GM19023 (cell line): ENCODE results near the gene EPC2.
"Not testable (repeated sequence)": the region's sequence is repeated elsewhere in the genome, so short reads cannot be mapped to it uniquely, and the experiment has no call there.

ENCODE experiments used
- ATAC-seq: cut with Tn5 transposase; IDR thresholded peaks from one replicate; pipeline ENCODE4 v1.9.1; 2021; ENCODE audit warnings: mild to moderate bottlenecking, moderate library complexity; ENCODE audit not compliant: unreplicated experiment

Gene EPC2

DNA sequence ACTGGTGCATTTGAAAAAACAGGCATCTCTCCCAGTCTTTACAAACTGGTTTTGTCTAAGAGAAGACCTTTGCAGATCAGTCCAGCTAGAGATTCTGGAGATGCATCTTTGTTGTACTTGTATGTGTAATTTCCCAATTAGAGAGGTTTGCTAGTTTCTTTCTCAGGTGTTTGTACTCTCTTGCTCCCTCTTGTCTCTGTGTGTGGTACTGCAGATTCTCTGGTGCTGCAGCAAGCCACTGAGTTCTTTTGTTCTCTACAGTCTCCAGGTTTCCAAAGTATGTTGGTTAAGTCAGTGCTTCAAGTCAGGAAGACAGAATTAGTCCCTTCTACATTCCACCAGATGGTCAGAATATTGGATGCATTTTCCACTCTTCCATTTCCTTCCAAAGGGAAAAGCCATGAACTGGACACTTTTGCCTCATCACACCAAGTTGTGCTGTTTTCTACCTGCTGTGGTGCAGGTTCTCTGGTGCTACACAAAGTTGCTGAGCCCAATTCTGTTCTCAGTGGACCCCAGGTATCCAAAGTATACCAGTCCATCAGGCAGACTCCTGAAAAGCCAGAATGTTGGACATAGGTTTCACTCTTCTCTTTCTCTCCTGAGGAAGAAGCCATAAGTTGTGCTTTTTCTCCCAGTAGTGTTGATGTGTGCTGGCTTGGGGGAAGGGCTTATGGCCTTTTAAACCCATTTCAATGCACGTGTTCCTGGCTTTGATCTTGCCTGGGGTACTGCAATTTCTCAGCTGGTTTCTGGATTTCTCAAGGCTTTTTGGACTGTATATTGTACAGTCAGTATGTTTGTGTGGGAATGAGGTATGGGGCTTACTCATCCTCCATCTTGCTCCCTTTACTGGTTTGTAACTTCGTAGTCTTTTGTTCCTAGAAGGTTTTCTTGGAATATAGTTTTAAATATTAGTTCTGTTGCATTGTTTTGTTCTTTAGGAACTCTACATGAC is 29.8 kb downstream of the EPC2 start:
- ATAC-seq, result no peak

DNA sequence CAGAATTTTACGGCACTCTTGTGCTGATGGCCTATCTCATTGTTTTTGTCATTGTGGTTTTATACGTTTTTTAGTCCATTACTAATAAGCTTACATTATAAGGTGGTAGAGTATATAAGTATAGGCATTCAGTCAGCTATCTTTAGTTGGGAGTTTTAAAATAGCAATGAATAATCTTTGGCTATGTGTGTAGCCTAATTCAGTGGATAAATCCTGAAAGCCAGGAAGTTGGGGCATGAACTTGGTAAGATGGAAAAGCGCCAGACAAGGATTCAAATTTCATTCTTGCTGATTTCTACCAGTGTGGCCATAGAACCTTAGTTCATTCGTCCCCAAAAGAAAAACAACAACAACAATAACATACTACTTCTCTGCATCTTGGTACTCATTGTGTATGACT is 31.2 kb downstream of the EPC2 start:
- ATAC-seq, result no peak

DNA sequence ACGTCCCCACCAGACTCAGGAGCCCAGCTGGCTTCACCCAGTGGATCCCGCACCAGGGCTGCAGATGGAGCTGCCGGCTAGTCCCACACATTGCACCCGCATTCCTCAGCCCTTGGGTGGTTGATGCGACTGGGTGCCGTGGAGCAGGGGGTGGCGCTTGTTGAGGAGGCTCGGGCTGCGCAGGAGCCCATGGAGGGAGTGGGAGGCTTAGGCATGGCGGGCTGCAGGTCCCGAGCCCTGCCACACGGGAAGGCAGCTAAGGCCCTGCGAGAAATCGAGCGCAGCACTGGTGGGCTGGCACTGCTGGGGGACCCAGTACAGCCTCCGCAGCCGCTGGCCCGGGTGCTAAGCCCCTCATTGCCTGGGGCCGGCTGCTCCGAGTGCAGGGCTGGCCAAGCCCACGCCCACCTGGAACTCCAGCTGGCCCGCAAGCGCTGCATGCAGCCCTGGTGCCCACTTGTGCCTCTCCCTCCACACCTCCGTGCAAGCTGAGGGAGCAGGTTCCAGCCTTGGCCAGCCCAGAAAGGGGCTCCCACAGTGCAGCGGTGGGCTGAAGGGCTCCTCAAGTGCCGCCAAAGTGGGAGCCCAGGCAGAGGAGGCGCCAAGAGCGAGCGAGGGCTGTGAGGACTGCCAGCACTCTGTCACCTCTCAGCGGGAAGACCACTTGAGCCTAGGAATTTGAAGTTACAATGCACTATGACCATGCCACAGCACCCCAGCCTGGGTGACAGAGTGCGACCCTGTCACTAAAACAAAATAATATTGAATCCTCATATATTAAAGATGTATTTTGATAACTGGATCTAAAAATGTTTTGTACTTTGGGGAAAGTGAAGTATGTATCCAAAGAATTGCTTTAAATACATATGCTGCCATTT is 34.0 kb downstream of the EPC2 start:
- ATAC-seq, result not testable (repeated sequence)

DNA sequence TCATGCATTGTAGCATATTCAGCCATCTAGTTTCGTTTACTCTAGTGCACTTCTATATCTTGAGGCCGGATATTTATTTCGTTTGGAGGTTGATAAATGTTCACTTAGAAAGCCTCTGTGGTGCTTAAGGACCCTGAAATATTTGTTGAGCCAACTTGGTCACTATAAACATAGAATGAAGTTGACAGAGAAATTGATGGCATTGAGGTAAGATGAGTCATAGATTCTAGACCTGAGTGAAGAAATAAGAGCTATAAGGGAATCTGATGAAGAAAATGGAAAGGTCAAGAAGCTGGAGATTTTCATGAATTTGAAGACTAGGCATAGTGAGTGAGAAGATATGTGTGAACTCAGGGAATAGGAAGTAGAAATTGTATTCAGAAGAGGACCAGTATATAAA is 35.9 kb downstream of the EPC2 start:
- ATAC-seq, result no peak

DNA sequence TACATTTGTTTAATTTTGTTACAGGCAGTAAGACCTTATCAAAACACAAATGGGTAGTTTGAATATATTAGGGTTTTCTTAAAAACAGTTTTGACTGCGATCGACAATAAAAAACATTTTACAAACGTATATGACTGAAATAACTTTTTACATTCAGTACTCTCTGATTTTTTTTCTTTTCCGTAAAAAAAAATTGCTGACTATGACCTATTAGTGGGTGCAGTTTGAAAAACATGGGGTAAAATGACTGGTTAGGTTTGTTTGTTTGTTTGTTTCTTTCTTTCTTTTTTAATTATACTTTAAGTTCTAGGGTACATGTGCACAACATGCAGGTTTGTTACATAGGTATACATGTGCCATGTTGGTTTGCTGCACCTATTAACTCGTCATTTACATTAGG is 36.9 kb downstream of the EPC2 start:
- ATAC-seq, result no peak

DNA sequence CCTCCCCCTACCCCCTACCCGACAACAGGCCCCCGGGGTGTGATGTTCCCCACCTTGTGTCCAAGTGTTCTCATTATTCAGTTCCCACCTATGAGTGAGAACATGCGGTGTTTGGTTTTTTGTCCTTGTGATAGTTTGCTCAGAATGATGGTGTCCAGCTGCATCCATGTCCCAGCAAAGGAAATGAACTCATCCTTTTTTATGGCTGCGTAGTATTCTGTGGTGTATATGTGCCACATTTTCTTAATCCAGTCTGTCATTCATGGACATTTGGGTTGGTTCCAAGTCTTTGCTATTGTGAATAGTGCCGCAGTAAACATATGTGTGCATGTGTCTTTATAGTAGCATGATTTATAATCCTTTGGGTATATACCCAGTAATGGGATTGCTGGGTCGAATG is 37.3 kb downstream of the EPC2 start:
- not testable (repeated sequence) for ATAC-seq

DNA sequence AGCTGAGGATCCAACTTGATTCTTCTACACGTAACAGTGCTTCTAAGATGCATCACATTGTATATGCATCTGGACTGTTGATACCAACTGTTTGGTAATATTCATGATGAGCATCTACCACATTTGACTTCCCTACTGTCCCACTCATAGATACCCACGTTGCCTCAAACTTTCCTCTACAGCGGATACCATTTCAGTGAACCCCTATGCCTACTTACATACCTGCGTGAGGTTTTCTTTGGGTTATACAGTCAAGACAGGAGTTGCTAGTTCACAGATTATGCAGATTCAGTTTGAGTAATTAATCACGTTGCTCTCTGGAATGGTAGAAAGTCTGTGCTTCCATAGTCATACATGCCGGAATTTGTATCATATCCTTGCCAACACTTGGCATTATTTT is 40.0 kb downstream of the EPC2 start:
- ATAC-seq, result no peak

DNA sequence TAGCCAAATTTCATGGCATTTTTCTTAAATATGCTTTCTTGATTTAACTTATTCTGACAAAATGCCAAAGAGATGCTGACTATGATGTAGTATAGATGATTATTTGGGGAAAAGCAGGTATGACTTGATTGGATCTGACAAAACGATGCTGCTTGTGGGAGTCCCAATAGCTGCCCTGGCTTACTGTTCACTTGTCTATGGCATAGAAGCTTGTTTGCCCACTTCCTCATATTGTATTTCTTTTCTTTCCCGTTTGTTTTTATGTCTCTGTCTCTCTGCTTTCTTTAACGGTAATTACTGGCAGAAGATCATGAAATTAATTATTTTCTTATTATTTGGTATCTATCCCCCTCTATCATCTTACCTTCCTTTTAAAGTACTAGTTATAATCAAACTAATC is 43.0 kb downstream of the EPC2 start:
- ATAC-seq, result no peak

DNA sequence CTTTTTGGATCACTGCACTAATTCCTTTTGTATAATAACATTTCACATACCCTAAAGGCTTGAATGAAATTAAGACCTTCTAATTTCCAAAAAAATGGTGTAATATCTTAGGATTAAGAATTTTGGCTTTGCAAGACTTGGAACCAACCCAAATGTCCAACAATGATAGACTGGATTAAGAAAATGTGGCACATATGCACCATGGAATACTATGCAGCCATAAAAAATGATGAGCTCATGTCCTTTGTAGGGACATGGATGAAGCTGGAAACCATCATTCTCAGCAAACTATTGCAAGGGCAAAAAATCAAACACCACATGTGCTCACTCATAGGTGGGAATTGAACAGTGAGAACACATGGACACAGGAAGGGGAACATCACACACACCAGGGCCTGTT is 43.5 kb downstream of the EPC2 start:
- not testable (repeated sequence) for ATAC-seq

DNA sequence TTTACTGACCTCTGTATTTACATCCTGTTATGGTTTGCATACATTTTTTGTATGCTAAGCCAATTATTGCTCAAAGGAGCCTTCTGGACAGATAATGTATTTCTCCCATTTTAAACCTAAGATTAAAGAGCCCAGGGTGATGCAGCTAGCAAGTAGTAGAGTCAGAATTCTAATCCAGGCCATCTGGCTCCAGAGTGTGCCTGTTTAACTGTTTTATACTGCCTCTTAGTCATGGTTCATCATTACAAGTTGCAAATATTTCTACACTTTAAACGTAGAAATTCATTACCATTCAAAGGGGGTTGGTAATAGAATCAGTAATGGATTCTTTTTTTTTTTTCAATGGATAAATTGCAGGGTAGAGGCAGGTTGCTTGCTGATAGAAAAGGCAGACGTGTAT is 52.4 kb downstream of the EPC2 start:
- ATAC-seq, result no peak

DNA sequence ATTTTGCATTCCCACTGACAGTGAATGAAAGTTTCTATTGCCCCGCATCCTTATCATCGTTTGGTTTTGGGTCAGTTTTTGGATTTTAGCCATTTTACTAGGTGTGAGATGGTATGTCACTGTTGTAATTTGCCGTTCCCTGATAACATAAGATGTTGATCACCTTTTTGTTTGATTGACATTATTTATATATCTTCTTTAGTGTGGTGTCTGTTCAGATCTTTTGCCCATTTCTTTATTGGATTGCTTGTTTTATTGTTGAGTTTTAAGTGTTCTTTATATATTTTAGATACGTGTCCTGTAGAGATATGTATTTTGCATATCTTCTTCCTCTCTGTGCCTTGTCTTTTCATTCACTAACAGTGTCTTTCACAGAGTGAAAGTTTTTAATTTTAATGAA is 55.3 kb downstream of the EPC2 start:
- ATAC-seq, result no peak

DNA sequence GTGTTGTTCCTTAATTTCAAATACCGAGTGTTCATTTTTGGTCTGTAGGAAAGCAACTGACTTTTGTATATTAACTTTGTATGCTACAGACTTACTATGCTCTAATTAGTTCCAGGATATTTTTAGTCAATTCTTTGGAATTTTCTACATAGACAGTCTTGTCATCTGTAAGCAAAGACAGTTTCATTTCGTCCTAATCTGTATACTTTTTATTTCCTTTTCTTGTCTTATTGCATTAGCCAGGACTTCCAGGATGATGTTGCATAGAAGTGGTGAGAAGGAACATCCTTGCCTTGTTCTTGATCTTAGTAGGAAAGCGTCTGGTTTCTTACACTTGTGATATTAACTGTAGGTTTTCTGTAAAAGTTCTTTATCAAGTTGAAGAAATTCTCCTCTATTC is 56.5 kb downstream of the EPC2 start:
- no peak for ATAC-seq

DNA sequence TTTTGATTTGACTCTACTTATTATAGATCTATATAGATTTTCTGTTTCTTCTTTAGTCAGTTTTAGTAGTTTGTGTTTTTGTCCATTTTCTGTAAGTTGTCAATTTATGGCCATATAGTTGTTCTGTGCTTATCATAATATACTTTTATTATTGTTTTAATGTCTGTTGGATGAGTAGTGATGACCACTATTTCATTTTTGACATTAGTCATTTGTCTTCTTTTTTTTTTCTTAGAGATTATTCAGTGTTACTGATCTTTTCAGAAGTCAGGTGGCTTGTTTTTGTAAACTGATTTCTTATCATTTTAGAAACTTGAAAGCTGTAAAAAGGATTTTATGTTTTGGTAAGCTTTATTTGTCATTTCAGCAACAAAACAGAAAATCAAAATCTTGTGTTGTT is 57.3 kb downstream of the EPC2 start:
- no peak for ATAC-seq

DNA sequence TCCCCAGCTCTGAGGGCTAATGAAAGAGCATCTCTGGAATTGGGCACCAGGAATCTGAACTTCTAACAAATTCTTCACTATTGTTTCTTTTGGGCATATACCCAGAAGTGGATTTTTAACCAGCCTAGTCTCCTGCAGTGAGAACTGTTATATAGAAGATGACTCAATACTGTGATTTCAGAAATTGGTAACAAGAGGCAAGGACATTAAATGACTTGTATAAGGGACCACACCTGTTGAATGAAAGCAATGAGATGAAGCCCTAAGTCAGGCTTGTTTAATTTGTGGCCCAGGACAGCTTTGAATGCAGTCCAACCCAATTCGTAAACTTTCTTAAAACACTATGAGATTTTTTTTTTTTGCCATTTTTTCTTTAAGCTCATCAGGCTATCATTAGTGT is 57.9 kb downstream of the EPC2 start:
- no peak for ATAC-seq

DNA sequence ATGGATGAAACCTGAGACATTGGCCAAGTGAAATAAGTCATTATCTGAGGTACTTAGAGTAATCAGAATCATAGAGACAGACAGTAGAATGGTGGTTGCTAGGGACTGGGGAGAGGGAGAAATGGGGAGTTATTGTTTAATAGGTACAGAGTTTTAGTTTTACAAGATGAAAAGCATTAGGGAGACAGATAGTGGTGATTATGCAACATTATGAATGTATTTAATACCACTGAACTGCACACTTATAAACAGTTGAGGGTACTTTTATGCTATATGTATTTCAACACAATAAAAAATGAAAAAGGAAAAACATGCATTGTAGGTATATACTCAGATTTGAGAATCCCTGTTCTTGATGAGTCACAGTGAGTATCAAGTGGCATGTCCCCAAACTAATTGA is 59.7 kb downstream of the EPC2 start:
- ATAC-seq, result no peak

DNA sequence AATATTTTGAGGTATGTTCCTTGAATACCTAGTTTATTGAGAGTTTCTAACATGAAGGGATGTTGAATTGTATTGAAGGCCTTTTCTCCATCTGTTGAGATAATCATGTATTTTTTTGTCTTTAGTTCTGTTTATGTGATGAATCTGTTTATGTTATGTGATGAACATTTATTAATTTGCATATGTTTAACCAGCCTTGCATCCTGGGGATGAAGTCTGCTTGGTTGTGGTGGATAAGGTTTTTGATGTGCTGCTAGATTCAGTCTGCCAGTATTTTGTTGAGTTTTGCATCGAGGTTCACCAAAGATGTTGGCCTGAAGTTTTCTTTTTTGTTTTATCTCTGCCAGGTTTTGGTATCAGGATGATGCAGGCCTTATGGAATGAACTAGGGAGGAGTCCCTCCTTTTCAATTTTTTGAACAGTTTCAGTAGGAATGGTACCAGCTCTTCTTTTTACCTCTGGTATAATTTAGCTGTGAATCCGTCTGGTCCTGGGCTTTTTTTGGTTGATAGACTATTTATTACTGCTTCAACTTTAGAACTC is 71.9 kb downstream of the EPC2 start:
- no peak for ATAC-seq

DNA sequence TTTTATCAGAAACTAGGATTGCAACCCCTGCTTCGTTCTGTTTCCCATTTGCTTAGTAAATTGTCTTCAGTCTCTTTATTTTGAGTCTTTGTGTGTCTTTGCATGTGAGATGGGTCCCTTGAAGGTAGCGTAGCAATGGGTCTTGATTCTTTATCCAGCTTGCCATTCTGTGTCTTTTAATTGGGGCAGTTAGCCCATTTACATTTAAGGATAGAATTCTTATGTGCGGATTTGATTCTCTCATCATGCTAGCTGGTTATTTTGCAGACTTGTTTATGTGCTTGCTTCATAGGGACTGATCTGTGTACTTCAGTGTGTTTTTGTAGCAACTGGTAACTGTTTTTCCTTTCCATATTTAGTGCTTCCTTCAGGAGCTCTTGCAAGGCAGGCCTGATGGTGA is 73.5 kb downstream of the EPC2 start:
- no peak for ATAC-seq

DNA sequence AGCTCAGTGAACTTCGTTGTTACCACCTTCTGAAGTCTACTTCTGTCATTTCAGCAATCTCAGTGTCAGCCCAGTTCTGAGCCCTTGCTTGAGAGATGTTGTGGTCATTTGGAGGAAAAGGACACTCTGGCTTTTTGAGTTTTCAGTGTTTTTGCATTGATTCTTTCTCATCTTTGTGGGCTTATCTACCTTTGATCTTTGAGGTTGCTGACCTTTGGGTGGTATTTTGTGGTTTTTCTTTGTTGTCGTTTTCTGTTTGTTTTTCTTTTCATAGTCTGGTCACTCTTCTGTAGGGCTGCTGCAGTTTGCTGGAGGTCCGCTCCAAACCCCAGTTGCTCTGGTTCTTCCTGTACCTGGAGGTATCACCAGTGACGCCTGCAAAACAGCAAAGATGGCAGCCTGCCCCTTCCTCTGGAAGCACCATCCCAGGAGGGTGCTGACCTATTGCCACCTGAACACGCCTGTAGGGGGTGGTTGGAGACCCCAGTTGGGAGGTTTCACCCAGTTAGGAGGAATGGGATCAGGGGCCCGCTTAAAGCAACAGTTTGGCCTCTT is 74.7 kb downstream of the EPC2 start:
- ATAC-seq, result no peak

DNA sequence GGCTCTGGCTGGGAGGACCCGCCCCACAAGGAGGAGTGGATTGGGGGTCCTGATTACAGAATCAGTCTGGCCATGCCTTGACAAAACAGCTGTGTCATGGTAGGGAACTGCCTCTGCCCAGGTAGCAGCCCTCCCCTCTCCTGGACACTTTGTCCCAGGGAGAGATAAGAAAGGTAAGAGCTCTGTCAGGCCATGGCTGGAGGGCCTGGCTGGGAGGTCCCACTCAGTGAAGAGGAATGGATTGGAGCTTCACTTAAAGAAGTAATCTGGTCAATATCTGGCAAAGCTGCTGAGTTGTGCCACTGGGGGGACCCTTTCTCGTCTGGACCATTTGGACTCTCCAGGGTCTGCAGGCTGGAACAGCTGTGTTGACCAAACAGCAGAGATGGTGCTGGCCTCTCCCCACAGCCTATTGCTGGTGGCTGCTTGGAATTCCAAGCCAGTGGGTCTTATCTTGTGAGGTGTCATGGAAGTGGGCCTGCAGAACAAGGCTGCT is 75.4 kb downstream of the EPC2 start:
- ATAC-seq, result no peak

DNA sequence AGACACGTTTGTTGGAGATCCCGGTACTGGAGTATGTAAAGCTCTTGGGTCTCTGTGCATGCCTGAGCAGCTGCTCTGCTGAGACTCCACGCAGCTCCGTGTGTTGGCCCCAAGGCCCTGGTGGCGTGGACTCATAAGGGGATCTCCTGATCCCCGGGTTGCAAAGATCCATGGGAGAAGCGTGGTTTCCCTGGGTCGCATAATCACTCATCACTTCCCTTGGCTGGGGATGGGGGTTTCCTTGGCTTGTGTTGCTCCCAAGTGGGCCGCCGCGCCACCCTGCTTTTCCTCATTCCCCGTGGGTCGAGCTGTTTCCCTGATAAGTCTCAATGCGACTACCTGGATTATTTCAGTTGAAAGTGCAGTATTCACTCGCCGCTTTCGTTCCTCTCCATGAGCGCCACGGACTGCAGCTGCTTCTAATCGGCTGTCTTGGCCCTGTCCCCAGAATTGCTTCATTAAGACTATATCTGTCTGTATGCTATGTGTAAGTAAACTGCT is 76.0 kb downstream of the EPC2 start:
- ATAC-seq, result no peak

DNA sequence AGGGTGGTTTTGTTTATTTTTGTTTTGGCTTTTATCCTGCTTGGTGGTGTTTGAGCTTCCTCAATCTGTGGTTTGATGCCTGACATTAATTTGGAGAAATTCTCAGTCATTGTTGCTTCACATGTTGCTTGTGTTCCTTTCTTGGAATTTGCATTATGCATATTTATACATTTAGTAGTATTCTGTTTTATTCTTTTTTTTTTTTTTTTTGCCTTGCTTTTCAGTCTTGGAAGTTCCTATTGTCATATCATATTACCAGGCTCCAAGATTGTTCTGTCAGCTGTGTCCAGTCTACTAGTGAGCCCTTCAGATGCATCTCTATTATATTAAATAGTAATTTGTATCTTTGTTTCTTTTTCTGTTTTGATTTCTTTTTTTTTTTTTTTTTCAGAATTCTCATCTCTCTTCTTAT is 77.0 kb downstream of the EPC2 start:
- no peak for ATAC-seq
